ENCODE data around the gene DNAL1. TPM values are rescaled to one million over a fixed set of nuclear protein-coding genes. Genes with fewer than 3 reads are reported as not detected.
A peak's percentile ranks its signal among the peaks of the same experiment; 100 is the strongest.
"Not testable (repeated sequence)": the region's sequence is repeated elsewhere in the genome, so short reads cannot be mapped to it uniquely, and the experiment has no call there.

Gene DNAL1
- total RNA-seq, 1 donor from 2014 or later = 7.7 TPM

DNA sequence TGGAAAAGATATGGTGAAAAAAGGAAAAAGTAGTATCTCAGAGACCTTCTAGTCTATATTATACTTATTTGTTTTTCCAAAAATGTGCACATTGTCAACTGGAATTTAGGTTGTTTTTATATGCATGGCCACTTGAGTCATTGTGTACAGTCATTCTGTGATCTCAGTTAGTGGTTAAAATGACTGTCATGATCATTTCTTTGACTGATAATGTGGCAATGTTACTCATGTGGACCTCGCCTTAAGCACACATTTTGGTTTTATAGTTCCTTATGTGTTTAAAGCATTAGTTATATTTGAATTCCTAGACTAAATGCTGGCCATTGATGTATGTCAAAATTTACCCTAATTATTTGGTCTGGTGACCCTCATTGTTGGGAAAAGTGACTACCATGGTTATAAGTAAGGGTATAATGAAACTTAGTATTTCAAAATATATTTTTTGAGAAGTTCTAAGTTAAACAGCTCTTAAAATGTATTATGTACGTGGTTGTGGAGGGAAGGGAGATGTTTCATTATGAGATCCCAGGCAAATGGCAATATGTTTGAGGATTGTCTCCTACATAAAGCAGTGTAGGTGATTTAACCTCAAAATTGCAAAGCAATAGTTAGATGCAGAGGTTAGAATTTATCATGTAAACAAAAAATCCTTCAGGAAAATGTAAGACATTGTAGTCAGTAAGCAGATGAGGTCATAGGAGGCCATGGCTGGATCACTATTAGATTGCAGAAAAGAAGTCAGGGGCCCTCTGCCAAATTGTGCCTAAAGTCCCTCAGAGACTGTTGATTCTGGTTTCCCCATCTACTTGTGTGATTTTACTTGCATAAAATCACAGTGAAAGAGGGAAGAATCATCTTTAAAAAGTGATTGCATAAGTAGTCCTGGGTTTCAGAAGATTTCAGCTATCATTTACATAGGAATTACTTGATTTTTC is 51.9 kb downstream of the DNAL1 start:
- Mint-ChIP-seq H3K4me3 (peak overlapping the region; percentile 6), H3K27me3 (no peaks in the 10 kb centered on the region), H3K4me1 (peaks cover 11% of the 10 kb centered on the region), H3K36me3 (ENCODE audit: low read depth) (no peaks in the 10 kb centered on the region), H3K27ac (peak overlapping the region; percentile 78), H3K9me3 (no peaks in the 10 kb centered on the region)
- ChIA-PET CTCF (no interaction called here), POLR2A (interaction anchor here (1.2 to 2.8 kb wide), 2 partner anchors 16 to 18 kb away, joined by 4 to 9 read pairs; no protein-coding TSS in a partner anchor)
- TF ChIP-seq, protein P1, sequence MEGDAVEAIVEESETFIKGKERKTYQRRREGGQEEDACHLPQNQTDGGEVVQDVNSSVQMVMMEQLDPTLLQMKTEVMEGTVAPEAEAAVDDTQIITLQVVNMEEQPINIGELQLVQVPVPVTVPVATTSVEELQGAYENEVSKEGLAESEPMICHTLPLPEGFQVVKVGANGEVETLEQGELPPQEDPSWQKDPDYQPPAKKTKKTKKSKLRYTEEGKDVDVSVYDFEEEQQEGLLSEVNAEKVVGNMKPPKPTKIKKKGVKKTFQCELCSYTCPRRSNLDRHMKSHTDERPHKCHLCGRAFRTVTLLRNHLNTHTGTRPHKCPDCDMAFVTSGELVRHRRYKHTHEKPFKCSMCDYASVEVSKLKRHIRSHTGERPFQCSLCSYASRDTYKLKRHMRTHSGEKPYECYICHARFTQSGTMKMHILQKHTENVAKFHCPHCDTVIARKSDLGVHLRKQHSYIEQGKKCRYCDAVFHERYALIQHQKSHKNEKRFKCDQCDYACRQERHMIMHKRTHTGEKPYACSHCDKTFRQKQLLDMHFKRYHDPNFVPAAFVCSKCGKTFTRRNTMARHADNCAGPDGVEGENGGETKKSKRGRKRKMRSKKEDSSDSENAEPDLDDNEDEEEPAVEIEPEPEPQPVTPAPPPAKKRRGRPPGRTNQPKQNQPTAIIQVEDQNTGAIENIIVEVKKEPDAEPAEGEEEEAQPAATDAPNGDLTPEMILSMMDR (IDR thresholded peaks at IDR 0.05) = no peak
- ATAC-seq (ENCODE audit: low read depth) (peak; percentile 73), DNase-seq (no peak)
- intact Hi-C loops (cut with micrococcal nuclease) = loop anchor here (2.0 kb wide), 1 partner anchor 16 kb away; no protein-coding TSS in a partner anchor

DNA sequence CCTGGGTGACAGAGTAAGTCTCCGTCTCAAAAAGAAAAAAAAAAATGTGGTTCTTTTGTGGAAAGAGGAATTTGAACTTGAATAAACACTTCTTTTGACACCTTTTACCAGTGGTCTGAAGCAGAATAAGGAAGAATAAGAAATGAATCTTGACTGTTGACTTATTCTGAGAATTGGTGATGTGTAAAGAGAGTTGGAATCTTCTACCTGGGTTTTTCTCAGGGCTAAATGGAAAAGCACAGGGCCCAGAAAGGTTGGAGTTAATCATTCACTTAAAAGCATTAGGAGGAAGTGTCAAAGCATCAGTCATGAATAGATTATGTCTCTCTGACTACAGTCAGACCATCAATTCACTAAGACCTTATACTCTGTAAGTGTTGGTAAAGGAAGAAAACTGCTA is 55.5 kb downstream of the DNAL1 start:
- Mint-ChIP-seq H3K4me1 (peaks cover 11% of the 10 kb centered on the region), H3K4me3 (no peak overlapping the region), H3K27ac (no peak overlapping the region), H3K36me3 (ENCODE audit: low read depth) (no peaks in the 10 kb centered on the region), H3K9me3 (no peaks in the 10 kb centered on the region), H3K27me3 (no peaks in the 10 kb centered on the region)
- ChIA-PET POLR2A (no interaction called here), CTCF (no interaction called here)
- ATAC-seq (ENCODE audit: low read depth) = no peak
- TF ChIP-seq, protein P1 (IDR thresholded peaks at IDR 0.05) = no peak
- no peak for DNase-seq
- intact Hi-C loops (cut with micrococcal nuclease) = no loop called here

DNA sequence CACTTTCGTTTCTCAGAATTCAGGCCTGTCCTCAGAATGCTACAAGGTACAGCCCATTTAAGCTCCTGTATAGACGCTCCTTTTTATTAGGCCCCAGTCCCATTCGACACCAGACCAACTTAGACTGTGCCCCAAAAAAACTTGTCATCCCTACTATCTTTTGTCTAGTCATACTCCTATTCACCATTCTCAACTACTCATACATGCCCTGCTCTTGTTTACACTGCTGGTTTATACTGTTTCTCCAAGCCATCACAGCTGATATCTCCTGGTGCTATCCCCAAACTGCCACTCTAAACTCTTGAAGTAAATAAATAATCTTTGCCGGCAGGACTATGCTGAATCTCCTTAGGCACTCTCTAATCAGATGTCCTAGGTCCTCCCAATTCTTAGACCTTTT is 63.3 kb downstream of the DNAL1 start:
- POLR2A ChIA-PET, H3K4me3 Mint-ChIP-seq, CTCF ChIA-PET: not testable (repeated sequence)

DNA sequence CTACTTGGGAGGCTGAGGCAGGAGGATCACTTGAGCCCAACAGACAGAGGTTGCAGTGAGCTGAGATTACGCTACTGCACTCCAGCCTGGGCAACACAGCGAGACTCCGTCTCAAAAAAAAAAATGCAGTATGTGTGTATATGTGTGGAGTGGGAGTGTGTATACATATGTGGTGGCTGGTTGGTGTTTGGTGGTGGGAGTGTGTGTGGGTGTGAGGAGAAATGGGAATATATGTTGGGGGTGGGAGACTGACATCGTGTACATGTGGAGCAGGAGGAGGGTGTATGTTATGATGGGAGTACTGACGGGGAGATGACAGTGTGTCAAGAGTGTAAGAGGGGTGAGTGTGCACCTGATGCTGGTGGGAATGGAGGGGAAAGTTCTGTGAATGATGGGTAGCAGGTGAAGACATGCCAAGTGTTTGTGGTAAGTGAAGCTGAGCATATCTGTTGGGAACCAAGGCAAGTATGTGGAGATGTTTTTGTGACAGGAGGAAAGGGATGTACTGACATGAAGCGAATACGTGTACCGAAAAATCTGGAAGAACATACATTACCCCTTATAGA is 65.2 kb downstream of the DNAL1 start:
- intact Hi-C loops (cut with micrococcal nuclease) = loop anchor here (5.0 kb wide), 1 partner anchor 307 kb away; the partner anchor contains the start of genes BBOF1 and ENTPD5
- ATAC-seq (ENCODE audit: low read depth) = no peak
- Mint-ChIP-seq H3K27ac (no peak overlapping the region), H3K4me1 (peaks cover 25% of the 10 kb centered on the region), H3K9me3 (no peaks in the 10 kb centered on the region), H3K4me3 (no peak overlapping the region), H3K36me3 (ENCODE audit: low read depth) (peaks cover 12% of the 10 kb centered on the region), H3K27me3 (no peaks in the 10 kb centered on the region)
- POLR2A ChIA-PET = no interaction called here
- CTCF ChIA-PET = no interaction called here
- TF ChIP-seq, protein P1 (IDR thresholded peaks at IDR 0.05) = no peak
- no peak for DNase-seq

More for the DNA sequence above, 63.3 kb downstream of the DNAL1 start:
- DNase-seq; intact Hi-C loops (cut with micrococcal nuclease); H3K36me3 Mint-ChIP-seq (ENCODE audit: low read depth); H3K27ac Mint-ChIP-seq; H3K9me3 Mint-ChIP-seq; ATAC-seq (ENCODE audit: low read depth); H3K27me3 Mint-ChIP-seq: not testable (repeated sequence)
- peaks cover 13% of the 10 kb centered on the region for H3K4me1 Mint-ChIP-seq

- H3K4me1 Mint-ChIP-seq = peaks cover 25% of the 10 kb centered on the region
- CTCF ChIA-PET = interaction anchor here (0.8 kb wide), 1 partner anchor 18 kb away, joined by 4 read pairs; no protein-coding TSS in a partner anchor
- H3K36me3 Mint-ChIP-seq (ENCODE audit: low read depth) = peaks cover 16% of the 10 kb centered on the region
- H3K9me3 Mint-ChIP-seq = no peaks in the 10 kb centered on the region
- no peak overlapping the region for H3K27ac Mint-ChIP-seq
- DNase-seq (no peak), ATAC-seq (ENCODE audit: low read depth) (no peak)
- no peak overlapping the region for H3K4me3 Mint-ChIP-seq
- no peaks in the 10 kb centered on the region for H3K27me3 Mint-ChIP-seq
- intact Hi-C loops (cut with micrococcal nuclease) = loop anchor here (5.0 kb wide), 1 partner anchor 307 kb away; the partner anchor contains the start of genes BBOF1 and ENTPD5
- POLR2A ChIA-PET = no interaction called here
- TF ChIP-seq, protein P1 (IDR thresholded peaks at IDR 0.05) = no peak
Observed at GRCh38 chr14:73710737-73711136, 66.0 kb downstream of the DNAL1 start.

Measured in activated B cell treated with CpG ODN at 0.5 μM for 24 hours (primary cell).